ENCODE results near the gene SH3BP2.

SH3BP2 gene

GRCh38 chr4:2856266-2856665 lies 63.4 kb downstream of the SH3BP2 start (continued):
- TF ChIP-seq CREB5 (CRISPR knock-in tag; IDR thresholded peaks at IDR 0.05; ENCODE audit: low read depth) (no peak), CSDC2 (CRISPR knock-in tag; IDR thresholded peaks at IDR 0.05) (no peak), ZFP30 (CRISPR knock-in tag; IDR thresholded peaks at IDR 0.05) (no peak), TCF4 (CRISPR knock-in tag; IDR thresholded peaks at IDR 0.05; ENCODE audit: borderline replicate concordance) (no peak), ISL1 (CRISPR knock-in tag; IDR thresholded peaks at IDR 0.05) (no peak), GLIS3 (CRISPR knock-in tag; IDR thresholded peaks at IDR 0.05) (no peak)

- TF ChIP-seq TCF4 (CRISPR knock-in tag; IDR thresholded peaks at IDR 0.05; ENCODE audit: borderline replicate concordance) (no peak), CREB5 (CRISPR knock-in tag; IDR thresholded peaks at IDR 0.05; ENCODE audit: low read depth) (no peak), ARNTL (CRISPR knock-in tag; IDR thresholded peaks at IDR 0.05; ENCODE audit: borderline replicate concordance, low read depth) (no peak)
- ATAC-seq, result no peak
Observed at GRCh38 chr4:2857349-2857927, 64.6 kb downstream of the SH3BP2 start.

GRCh38 chr4:2858451-2859217 lies 65.7 kb downstream of the SH3BP2 start:
- ATAC-seq, result no peak
- TF ChIP-seq TCF4 (CRISPR knock-in tag; IDR thresholded peaks at IDR 0.05; ENCODE audit: borderline replicate concordance), result no peak
- TF ChIP-seq GLIS3 (CRISPR knock-in tag; IDR thresholded peaks at IDR 0.05), result no peak
- TF ChIP-seq ZFP3 (CRISPR knock-in tag; IDR thresholded peaks at IDR 0.05), result no peak
- no peak for TF ChIP-seq ESRRG (CRISPR knock-in tag; IDR thresholded peaks at IDR 0.05)

GRCh38 chr4:2859514-2859913 lies 66.6 kb downstream of the SH3BP2 start:
- TF ChIP-seq CSDC2 (CRISPR knock-in tag; IDR thresholded peaks at IDR 0.05) (no peak), ZC3H10 (CRISPR knock-in tag; IDR thresholded peaks at IDR 0.05) (no peak), POU6F1 (CRISPR knock-in tag; IDR thresholded peaks at IDR 0.05; ENCODE audit: borderline replicate concordance, low read depth) (no peak), TCF4 (CRISPR knock-in tag; IDR thresholded peaks at IDR 0.05; ENCODE audit: borderline replicate concordance) (no peak), GLIS3 (CRISPR knock-in tag; IDR thresholded peaks at IDR 0.05) (no peak), ISL1 (CRISPR knock-in tag; IDR thresholded peaks at IDR 0.05) (no peak), PATZ1 (CRISPR knock-in tag; IDR thresholded peaks at IDR 0.05; ENCODE audit: borderline replicate concordance) (no peak), ZNF70 (CRISPR knock-in tag; IDR thresholded peaks at IDR 0.05) (no peak), ZFP30 (CRISPR knock-in tag; IDR thresholded peaks at IDR 0.05) (no peak), ZNF565 (CRISPR knock-in tag; conservative IDR thresholded peaks at IDR 0.05; ENCODE audit: low read depth) (no peak), ARNTL (CRISPR knock-in tag; IDR thresholded peaks at IDR 0.05; ENCODE audit: borderline replicate concordance, low read depth) (no peak)
- no peak for ATAC-seq

- ATAC-seq, result peak; percentile 75
- TF ChIP-seq RARB (CRISPR knock-in tag; IDR thresholded peaks at IDR 0.05) (no peak), TCF4 (CRISPR knock-in tag; IDR thresholded peaks at IDR 0.05; ENCODE audit: borderline replicate concordance) (no peak), ARNTL (CRISPR knock-in tag; IDR thresholded peaks at IDR 0.05; ENCODE audit: borderline replicate concordance, low read depth) (no peak), ZFP3 (CRISPR knock-in tag; IDR thresholded peaks at IDR 0.05) (no peak), POU6F1 (CRISPR knock-in tag; IDR thresholded peaks at IDR 0.05; ENCODE audit: borderline replicate concordance, low read depth) (no peak), ZFP30 (CRISPR knock-in tag; IDR thresholded peaks at IDR 0.05) (no peak), CSRNP3 (CRISPR knock-in tag; IDR thresholded peaks at IDR 0.05) (no peak), CSDC2 (CRISPR knock-in tag; IDR thresholded peaks at IDR 0.05) (no peak), CREB5 (CRISPR knock-in tag; IDR thresholded peaks at IDR 0.05; ENCODE audit: low read depth) (no peak), ZC3H10 (CRISPR knock-in tag; IDR thresholded peaks at IDR 0.05) (no peak), GLIS3 (CRISPR knock-in tag; IDR thresholded peaks at IDR 0.05) (no peak), ESRRG (CRISPR knock-in tag; IDR thresholded peaks at IDR 0.05) (no peak), OSR1 (CRISPR knock-in tag; IDR thresholded peaks at IDR 0.05) (no peak)
Observed at GRCh38 chr4:2860391-2861348, 67.8 kb downstream of the SH3BP2 start.

Measured in SK-N-SH treated with all-trans-retinoic acid at 6 μM for 48 hours (cell line).